HG03039 (cell line): Measurements from ENCODE around the gene TCF7L1.
"Not testable (repeated sequence)": the region's sequence is repeated elsewhere in the genome, so short reads cannot be mapped to it uniquely, and the experiment has no call there.

Source experiments
- ATAC-seq: cut with Tn5 transposase; IDR thresholded peaks from one replicate; pipeline ENCODE4 v1.9.1; 2021; ENCODE audit warnings: mild to moderate bottlenecking, moderate library complexity; ENCODE audit not compliant: unreplicated experiment

TCF7L1 gene

GRCh38 chr2:85132834-85133637 is at the start of gene TCF7L1:
Gene TCF7L1 (plus strand): TSS chr2:85133392. CDS start chr2:85133685, 293 bp downstream.
- no peak for ATAC-seq

- no peak for ATAC-seq
Observed at GRCh38 chr2:85085563-85085962, 47.6 kb upstream of the TCF7L1 start.

- ATAC-seq, result no peak
Observed at GRCh38 chr2:85087541-85087940, 45.7 kb upstream of the TCF7L1 start.

GRCh38 chr2:85088921-85089320 is 44.3 kb upstream of the TCF7L1 start:
- no peak for ATAC-seq

- ATAC-seq, result no peak
Observed at GRCh38 chr2:85089585-85089984, 43.6 kb upstream of the TCF7L1 start.

GRCh38 chr2:85091838-85092237 is 41.4 kb upstream of the TCF7L1 start:
- no peak for ATAC-seq

- ATAC-seq, result no peak
Observed at GRCh38 chr2:85095094-85095493, 38.1 kb upstream of the TCF7L1 start.

- ATAC-seq, result no peak
Observed at GRCh38 chr2:85096616-85097015, 36.6 kb upstream of the TCF7L1 start.

- no peak for ATAC-seq
Observed at GRCh38 chr2:85104228-85104627, 29.0 kb upstream of the TCF7L1 start.

GRCh38 chr2:85106489-85107180 is 26.6 kb upstream of the TCF7L1 start:
- ATAC-seq, result no peak

- ATAC-seq, result no peak
Observed at GRCh38 chr2:85110991-85111560, 22.1 kb upstream of the TCF7L1 start.

- ATAC-seq, result no peak
Observed at GRCh38 chr2:85111819-85112281, 21.3 kb upstream of the TCF7L1 start.

GRCh38 chr2:85112906-85113625 is 20.1 kb upstream of the TCF7L1 start:
- no peak for ATAC-seq

- no peak for ATAC-seq
Observed at GRCh38 chr2:85114586-85115330, 18.4 kb upstream of the TCF7L1 start.

GRCh38 chr2:85116207-85116606 is 17.0 kb upstream of the TCF7L1 start:
- ATAC-seq, result no peak

GRCh38 chr2:85119900-85120299 is 13.3 kb upstream of the TCF7L1 start:
- no peak for ATAC-seq

- no peak for ATAC-seq
Observed at GRCh38 chr2:85120363-85120762, 12.8 kb upstream of the TCF7L1 start.

GRCh38 chr2:85126462-85126861 is 6.7 kb upstream of the TCF7L1 start:
- not testable (repeated sequence) for ATAC-seq

GRCh38 chr2:85129861-85130260 is 3.3 kb upstream of the TCF7L1 start:
- ATAC-seq, result no peak

GRCh38 chr2:85130407-85130806 is 2.8 kb upstream of the TCF7L1 start:
- no peak for ATAC-seq
